Measurements from ENCODE around the gene HYKK. TPM values are rescaled to one million over a fixed set of nuclear protein-coding genes. Genes with fewer than 3 reads are reported as not detected.

Gene HYKK
- total and polyA plus RNA-seq, 2 of the 13 experiments (the other 11 are each of a cell fraction or from before 2014, with no cell fraction given): 3.5 to 5.4 TPM

DNA sequence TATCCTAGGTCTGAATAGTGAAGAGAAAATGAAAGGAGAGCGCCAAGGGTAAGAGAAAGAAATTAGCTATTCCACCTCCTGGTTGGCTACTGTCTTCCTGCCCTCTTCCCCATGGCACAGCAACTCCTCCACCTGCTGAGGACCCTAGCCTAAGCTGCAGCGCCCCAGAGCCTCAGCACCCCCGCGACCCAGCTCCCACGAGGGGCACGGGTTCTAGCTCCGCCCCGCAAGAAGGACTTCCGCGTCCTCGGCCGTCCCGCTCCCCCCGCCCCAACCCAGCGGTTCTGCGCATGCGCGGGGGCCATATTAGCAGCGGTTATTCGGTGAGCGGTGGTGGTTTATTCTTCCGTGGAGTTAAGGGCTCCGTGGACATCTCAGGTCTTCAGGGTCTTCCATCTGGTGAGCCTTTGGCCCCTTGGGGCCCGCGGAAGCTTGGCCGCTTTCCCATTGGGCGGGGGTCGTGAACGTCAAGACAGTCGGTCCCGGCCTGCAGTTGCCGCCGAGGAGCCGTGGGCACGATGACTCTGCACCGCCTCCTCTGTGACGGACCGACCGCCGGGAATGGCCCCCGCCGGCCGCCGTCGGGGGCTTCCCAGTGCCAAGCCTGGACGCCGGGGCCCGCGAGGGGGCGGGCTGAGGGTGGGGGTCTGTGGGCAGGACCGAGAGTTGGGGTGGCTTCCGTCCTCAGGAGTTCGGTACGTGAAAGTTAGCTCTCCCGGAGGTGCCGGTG, 32.9 kb downstream of the HYKK start, which contains the start of gene PSMA4 (continued):
- TF ChIP-seq, protein P1, sequence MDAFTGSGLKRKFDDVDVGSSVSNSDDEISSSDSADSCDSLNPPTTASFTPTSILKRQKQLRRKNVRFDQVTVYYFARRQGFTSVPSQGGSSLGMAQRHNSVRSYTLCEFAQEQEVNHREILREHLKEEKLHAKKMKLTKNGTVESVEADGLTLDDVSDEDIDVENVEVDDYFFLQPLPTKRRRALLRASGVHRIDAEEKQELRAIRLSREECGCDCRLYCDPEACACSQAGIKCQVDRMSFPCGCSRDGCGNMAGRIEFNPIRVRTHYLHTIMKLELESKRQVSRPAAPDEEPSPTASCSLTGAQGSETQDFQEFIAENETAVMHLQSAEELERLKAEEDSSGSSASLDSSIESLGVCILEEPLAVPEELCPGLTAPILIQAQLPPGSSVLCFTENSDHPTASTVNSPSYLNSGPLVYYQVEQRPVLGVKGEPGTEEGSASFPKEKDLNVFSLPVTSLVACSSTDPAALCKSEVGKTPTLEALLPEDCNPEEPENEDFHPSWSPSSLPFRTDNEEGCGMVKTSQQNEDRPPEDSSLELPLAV (CRISPR knock-in tag; conservative IDR thresholded peaks at IDR 0.05; ENCODE audit: low read depth): no peak
- TF ChIP-seq, protein P2, sequence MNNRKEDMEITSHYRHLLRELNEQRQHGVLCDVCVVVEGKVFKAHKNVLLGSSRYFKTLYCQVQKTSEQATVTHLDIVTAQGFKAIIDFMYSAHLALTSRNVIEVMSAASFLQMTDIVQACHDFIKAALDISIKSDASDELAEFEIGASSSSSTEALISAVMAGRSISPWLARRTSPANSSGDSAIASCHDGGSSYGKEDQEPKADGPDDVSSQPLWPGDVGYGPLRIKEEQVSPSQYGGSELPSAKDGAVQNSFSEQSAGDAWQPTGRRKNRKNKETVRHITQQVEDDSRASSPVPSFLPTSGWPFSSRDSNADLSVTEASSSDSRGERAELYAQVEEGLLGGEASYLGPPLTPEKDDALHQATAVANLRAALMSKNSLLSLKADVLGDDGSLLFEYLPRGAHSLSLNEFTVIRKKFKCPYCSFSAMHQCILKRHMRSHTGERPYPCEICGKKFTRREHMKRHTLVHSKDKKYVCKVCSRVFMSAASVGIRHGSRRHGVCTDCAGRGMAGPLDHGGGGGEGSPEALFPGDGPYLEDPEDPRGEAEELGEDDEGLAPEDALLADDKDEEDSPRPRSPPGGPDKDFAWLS (CRISPR knock-in tag; IDR thresholded peaks at IDR 0.05; ENCODE audit: borderline replicate concordance): no peak
- peak; percentile 38; the same call in 1 of the 2 replicates for TF ChIP-seq TSC22D2 (CRISPR knock-in tag; IDR thresholded peaks at IDR 0.05; ENCODE audit: borderline replicate concordance)
- TF ChIP-seq RARA (CRISPR knock-in tag; IDR thresholded peaks at IDR 0.05): peak; percentile 31; the same call in 1 of the 2 replicates
- TF ChIP-seq, protein P3, sequence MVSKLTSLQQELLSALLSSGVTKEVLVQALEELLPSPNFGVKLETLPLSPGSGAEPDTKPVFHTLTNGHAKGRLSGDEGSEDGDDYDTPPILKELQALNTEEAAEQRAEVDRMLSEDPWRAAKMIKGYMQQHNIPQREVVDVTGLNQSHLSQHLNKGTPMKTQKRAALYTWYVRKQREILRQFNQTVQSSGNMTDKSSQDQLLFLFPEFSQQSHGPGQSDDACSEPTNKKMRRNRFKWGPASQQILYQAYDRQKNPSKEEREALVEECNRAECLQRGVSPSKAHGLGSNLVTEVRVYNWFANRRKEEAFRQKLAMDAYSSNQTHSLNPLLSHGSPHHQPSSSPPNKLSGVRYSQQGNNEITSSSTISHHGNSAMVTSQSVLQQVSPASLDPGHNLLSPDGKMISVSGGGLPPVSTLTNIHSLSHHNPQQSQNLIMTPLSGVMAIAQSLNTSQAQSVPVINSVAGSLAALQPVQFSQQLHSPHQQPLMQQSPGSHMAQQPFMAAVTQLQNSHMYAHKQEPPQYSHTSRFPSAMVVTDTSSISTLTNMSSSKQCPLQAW (CRISPR knock-in tag; IDR thresholded peaks at IDR 0.05): peak; percentile 70
- 0 out of 2 replicates have a peak, but pooled peaks have one; percentile 71 for TF ChIP-seq ZNF670 (CRISPR knock-in tag; IDR thresholded peaks at IDR 0.05; ENCODE audit: borderline replicate concordance)
- no peak for TF ChIP-seq TRIM24 (CRISPR knock-in tag; IDR thresholded peaks at IDR 0.05)
- no peak for TF ChIP-seq RFX3 (CRISPR knock-in tag; IDR thresholded peaks at IDR 0.05)
- TF ChIP-seq ZNF432 (CRISPR knock-in tag; IDR thresholded peaks at IDR 0.05; ENCODE audit: borderline replicate concordance): no peak
- TF ChIP-seq ZNF253 (CRISPR knock-in tag; IDR thresholded peaks at IDR 0.05; ENCODE audit: borderline replicate concordance): 0 out of 2 replicates have a peak, but pooled peaks have one; percentile 18
- 0 out of 2 replicates have a peak, but pooled peaks have one; percentile 48 for TF ChIP-seq MAF1 (CRISPR knock-in tag; IDR thresholded peaks at IDR 0.05; ENCODE audit: borderline replicate concordance)
- TF ChIP-seq KAT2B (IDR thresholded peaks at IDR 0.05; ENCODE audit: borderline replicate concordance, low read depth, low read length): no peak
- no peak for TF ChIP-seq ZNF570 (CRISPR knock-in tag; IDR thresholded peaks at IDR 0.05; ENCODE audit: borderline replicate concordance)
- TF ChIP-seq FIP1L1 (IDR thresholded peaks at IDR 0.05; ENCODE audit: borderline replicate concordance, insufficient read depth, low read depth, low read length): no peak
- TF ChIP-seq ZNF629 (CRISPR knock-in tag; conservative IDR thresholded peaks at IDR 0.05): no peak; the same call in 1 of the 2 replicates
- TF ChIP-seq JUN (CRISPR knock-in tag; IDR thresholded peaks at IDR 0.05): no peak
- no peak for TF ChIP-seq RFX5 (IDR thresholded peaks at IDR 0.05; ENCODE audit: low read depth, low read length)
- peak; percentile 26; the same call in 1 of the 2 replicates for TF ChIP-seq GATAD2A (CRISPR knock-in tag; IDR thresholded peaks at IDR 0.05)
- TF ChIP-seq, protein P4, sequence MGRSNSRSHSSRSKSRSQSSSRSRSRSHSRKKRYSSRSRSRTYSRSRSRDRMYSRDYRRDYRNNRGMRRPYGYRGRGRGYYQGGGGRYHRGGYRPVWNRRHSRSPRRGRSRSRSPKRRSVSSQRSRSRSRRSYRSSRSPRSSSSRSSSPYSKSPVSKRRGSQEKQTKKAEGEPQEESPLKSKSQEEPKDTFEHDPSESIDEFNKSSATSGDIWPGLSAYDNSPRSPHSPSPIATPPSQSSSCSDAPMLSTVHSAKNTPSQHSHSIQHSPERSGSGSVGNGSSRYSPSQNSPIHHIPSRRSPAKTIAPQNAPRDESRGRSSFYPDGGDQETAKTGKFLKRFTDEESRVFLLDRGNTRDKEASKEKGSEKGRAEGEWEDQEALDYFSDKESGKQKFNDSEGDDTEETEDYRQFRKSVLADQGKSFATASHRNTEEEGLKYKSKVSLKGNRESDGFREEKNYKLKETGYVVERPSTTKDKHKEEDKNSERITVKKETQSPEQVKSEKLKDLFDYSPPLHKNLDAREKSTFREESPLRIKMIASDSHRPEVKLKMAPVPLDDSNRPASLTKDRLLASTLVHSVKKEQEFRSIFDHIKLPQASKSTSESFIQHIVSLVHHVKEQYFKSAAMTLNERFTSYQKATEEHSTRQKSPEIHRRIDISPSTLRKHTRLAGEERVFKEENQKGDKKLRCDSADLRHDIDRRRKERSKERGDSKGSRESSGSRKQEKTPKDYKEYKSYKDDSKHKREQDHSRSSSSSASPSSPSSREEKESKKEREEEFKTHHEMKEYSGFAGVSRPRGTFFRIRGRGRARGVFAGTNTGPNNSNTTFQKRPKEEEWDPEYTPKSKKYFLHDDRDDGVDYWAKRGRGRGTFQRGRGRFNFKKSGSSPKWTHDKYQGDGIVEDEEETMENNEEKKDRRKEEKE (IDR thresholded peaks at IDR 0.05): no peak
- TF ChIP-seq ZNF883 (CRISPR knock-in tag; IDR thresholded peaks at IDR 0.05; ENCODE audit: not compliant biosample characterization): no peak
- TF ChIP-seq ZNF296 (CRISPR knock-in tag; conservative IDR thresholded peaks at IDR 0.05): 0 out of 2 replicates have a peak, but pooled peaks have one; percentile 47
- peak; percentile 84; the same call in 1 of the 2 replicates for TF ChIP-seq ZNF891 (CRISPR knock-in tag; IDR thresholded peaks at IDR 0.05)

Measured in HepG2 (cell line).